22Rv1 (cell line): ENCODE results near the gene AGBL1.

Experiments
- CTCF ChIP-seq: fragments of 450-650 bp; IDR thresholded peaks from 2 replicates; pipeline ENCODE4 v1.5.1; 2017; ENCODE audit warnings: mild to moderate bottlenecking
- ZFX ChIP-seq: fragments of 450-650 bp; IDR thresholded peaks from 2 replicates; pipeline ENCODE4 v1.6.1; 2017; ENCODE audit warnings: antibody characterized with exemption, borderline replicate concordance

- TF ChIP-seq CTCF: no peak
- no peak for TF ChIP-seq ZFX
Observed at GRCh38 chr15:86676002-86676401, 596.3 kb downstream of the AGBL1 start.
